Spleen (tissue), 7 donors: ENCODE data around the gene ZNF275.

Experiments
- POLR2A ChIP-seq, 3 donors: fragments of 450-650 bp; IDR thresholded peaks; one replicate each; pipeline ENCODE4 v1.5.1; 2017; ENCODE audit warnings: antibody characterized with exemption in 3 of 3, mild to moderate bottlenecking in 1 of 3
- TF ChIP-seq, protein P1 (sequence below), 11 experiments: fragments of 200-600 bp in 7 of 11; fragments of 450-650 bp in 4 of 11; sonication (generic) in 4 of 11; IDR thresholded peaks in 8 of 11; conservative IDR thresholded peaks in 3 of 11; 1 replicate in 7 of 11; 2 replicates in 4 of 11; pipeline versions ENCODE4 v1.4.0 to v1.8.0; 2016 to 2021; ENCODE audit warnings: antibody characterized with exemption in 11 of 11, inconsistent platforms in 4 of 11, mild to moderate bottlenecking in 1 of 11
- donor health status: DM: no; HTN: no; CAD: no; lungs with moderate emphysema.
- donor health status: DM: no; HTN: no; CAD: no.
- donor health status: DM: no; HTN: no; CAD: no.

DNA sequence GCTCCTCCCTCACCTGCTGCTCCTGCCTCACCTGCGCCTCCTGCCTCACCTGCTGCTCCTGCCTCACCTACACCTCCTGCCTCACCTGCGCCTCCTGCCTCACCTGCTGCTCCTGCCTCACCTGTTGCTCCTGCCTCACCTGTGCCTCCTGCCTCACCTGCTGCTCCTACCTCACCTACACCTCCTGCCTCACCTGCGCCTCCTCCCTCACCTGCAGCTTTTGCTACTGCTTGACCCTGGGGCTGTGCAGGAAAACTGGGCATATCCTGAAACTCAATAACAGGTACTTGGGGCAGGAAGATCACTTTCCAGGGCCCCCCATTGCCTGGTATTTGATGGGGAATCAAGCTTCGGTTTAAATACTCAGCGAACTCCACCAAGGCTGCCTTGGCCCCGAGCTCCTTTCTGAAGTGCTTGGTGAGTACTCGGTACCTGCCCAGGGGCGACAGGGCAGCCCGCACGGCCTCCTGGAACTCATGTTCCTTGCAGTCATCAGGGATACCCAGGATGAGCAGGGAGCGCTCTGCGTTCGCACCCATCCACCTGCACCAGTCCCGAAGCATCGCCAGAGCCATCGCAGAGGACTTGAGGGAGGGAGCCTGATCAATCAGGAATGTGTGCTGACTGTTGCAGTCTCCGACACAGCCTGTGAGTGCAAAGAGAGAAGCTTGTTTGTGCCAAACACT is 64.5 kb downstream of the ZNF275 start:
- TF ChIP-seq, protein P1, sequence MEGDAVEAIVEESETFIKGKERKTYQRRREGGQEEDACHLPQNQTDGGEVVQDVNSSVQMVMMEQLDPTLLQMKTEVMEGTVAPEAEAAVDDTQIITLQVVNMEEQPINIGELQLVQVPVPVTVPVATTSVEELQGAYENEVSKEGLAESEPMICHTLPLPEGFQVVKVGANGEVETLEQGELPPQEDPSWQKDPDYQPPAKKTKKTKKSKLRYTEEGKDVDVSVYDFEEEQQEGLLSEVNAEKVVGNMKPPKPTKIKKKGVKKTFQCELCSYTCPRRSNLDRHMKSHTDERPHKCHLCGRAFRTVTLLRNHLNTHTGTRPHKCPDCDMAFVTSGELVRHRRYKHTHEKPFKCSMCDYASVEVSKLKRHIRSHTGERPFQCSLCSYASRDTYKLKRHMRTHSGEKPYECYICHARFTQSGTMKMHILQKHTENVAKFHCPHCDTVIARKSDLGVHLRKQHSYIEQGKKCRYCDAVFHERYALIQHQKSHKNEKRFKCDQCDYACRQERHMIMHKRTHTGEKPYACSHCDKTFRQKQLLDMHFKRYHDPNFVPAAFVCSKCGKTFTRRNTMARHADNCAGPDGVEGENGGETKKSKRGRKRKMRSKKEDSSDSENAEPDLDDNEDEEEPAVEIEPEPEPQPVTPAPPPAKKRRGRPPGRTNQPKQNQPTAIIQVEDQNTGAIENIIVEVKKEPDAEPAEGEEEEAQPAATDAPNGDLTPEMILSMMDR (IDR thresholded peaks at IDR 0.05 in 8 of 11, conservative IDR thresholded peaks at IDR 0.05 in 3 of 11), result no peak
- no peak for TF ChIP-seq POLR2A (IDR thresholded peaks at IDR 0.05)
